ENCODE data around the gene MTFP1. TPM values are rescaled to one million over a fixed set of nuclear protein-coding genes. Genes with fewer than 3 reads are reported as not detected.

MTFP1 gene
- total and polyA plus RNA-seq, 2 of the 4 experiments (the other 2 are of a cell fraction) = 7.3 to 7.7 TPM

DNA sequence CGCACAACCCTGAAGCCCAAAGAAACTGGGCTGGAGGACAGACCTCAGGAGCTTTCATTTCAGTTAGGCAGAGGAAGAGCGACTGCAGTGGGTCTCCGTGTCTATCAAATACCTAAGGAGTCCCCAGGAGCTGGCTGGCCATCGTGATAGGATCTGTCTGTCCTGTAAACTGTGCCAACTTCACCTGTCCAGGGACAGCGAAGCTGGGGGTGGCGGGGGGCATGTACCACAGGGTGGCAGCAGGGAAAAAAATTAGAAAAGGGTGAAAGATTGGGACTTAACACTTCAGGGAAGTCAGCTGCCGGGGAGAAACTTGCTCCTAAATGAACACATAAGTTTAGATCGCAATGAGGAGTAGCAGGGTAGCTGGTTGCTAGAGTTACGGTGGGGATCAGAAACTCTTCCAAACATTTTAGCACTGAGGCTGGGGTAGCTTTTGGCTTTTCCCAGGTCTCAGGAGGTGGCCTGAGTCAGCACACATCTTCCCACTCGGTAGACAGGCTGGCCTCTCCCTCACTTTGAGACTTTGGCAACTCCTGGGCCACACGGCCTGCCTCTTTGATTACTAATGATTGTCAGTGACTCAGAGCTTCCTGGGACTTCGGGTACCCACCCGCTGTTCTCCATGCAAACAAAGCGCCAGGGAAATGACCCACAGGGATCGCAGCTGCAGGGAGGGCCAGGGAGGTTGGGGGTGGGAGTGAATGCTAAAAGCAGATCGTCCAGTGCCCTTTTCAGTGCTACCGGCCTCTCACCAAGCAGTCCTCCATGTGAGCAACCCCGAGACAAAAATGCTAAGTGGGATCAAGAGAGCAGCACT is 2.9 kb upstream of the MTFP1 start:
- peak overlapping the region; percentile 94 for H2AK5ac ChIP-seq (ENCODE audit: low read depth, low read length)
- H2AK9ac ChIP-seq (replicated peaks; ENCODE audit: low read depth, low read length, poor library complexity) = peak overlapping the region; percentile 100
- ATAC-seq (ENCODE audit: low read depth) (peak; percentile 13), DNase-seq (peak; percentile 95)
- no peaks in the 10 kb centered on the region for H3K9me3 ChIP-seq (ENCODE audit: control insufficient read depth, insufficient read depth, low read length)
- in situ Hi-C loops (cut with MboI; ENCODE audit: low sequenced_read_pairs) (no loop called here), dilution Hi-C loops (cut with HindIII; ENCODE audit: low sequenced_read_pairs, unreplicated experiment) (no loop called here), intact Hi-C loops (cut with micrococcal nuclease) (loop anchor here (2.0 kb wide), 1 partner anchor 36 kb away; the partner anchor contains the start of gene RNF215)
- peak overlapping the region; percentile 96 for H4K91ac ChIP-seq (ENCODE audit: insufficient read depth, low read depth, low read length)
- 25% methylated on average over 7 of the region's 18 CpGs; no CpG with 5 or more reads in 1 of the 2 experiments for WGBS, 2 experiments (ENCODE audit: extremely low coverage in 2 of 2, insufficient read length in 1 of 2)
- H3K56ac ChIP-seq (ENCODE audit: extremely low read depth, insufficient read depth, low read length) = peak overlapping the region; percentile 99
- peak overlapping the region; percentile 90 to 98 for H4K8ac ChIP-seq (ENCODE audit: low read depth in 2 of 2, low read length in 2 of 2)
- peak overlapping the region; percentile 86 for H3K9ac ChIP-seq (ENCODE audit: low read depth, low read length)
- ChIA-PET POLR2A (ENCODE audit: unreplicated experiment) (interaction anchor here (0.7 to 1.3 kb wide), 2 partner anchors 17 to 197 kb away, joined by 3 to 4 read pairs; no protein-coding TSS in a partner anchor), CTCF (interaction anchor here (1.0 to 1.5 kb wide), 2 partner anchors 10 to 62 kb away, joined by 3 to 9 read pairs; no protein-coding TSS in a partner anchor)
- H3K27me3 ChIP-seq (ENCODE audit: control insufficient read depth, insufficient read depth, low read length) = no peaks in the 10 kb centered on the region
- peak overlapping the region; percentile 96 for H2AFZ ChIP-seq (replicated peaks; ENCODE audit: low read length, poor library complexity)
- peaks cover 17% of the 10 kb centered on the region for H3K9me1 ChIP-seq (ENCODE audit: insufficient read depth, low read length)
- no TSS peak for BruUV-seq (replicated peaks)
- H3K14ac ChIP-seq (replicated peaks; ENCODE audit: low read depth, low read length) = peak overlapping the region; percentile 96
- H3K4me1 ChIP-seq (ENCODE audit: control insufficient read depth, insufficient read depth, low read length) = peaks cover 24% of the 10 kb centered on the region
- peak overlapping the region; percentile 89 for H2BK120ac ChIP-seq (ENCODE audit: low read depth, low read length)
- peak overlapping the region; percentile 77 for H4K5ac ChIP-seq (ENCODE audit: low read depth, low read length)
- H2BK20ac ChIP-seq (ENCODE audit: low read depth, low read length) = peak overlapping the region; percentile 78
- peak overlapping the region; percentile 96 for H3K23ac ChIP-seq (ENCODE audit: low read depth, low read length)
- H3K4me2 ChIP-seq (ENCODE audit: low read depth, low read length) = peak overlapping the region; percentile 63
- no peaks in the 10 kb centered on the region for H4K20me1 ChIP-seq (ENCODE audit: insufficient read depth, low read length)
- H3K4ac ChIP-seq (ENCODE audit: low read depth, low read length) = peak overlapping the region; percentile 96
- H3K18ac ChIP-seq (ENCODE audit: low read depth, low read length) = peak overlapping the region; percentile 55
- peak overlapping the region; percentile 92 for H3K27ac ChIP-seq (ENCODE audit: insufficient read depth, low read length)
- H2BK5ac ChIP-seq (ENCODE audit: low read depth, low read length, poor library complexity, severe bottlenecking) = peak overlapping the region; percentile 95
- peaks cover 9% of the 10 kb centered on the region for H3K36me3 ChIP-seq (ENCODE audit: control insufficient read depth, insufficient read depth, low read length)
- H2BK15ac ChIP-seq (ENCODE audit: low read depth, low read length) = peak overlapping the region; percentile 93; the same call in 2 of the 3 replicates
- peaks cover 17 to 51% of the 10 kb centered on the region in 2 experiments; a peak in 3 of 4 replicates for H3K79me1 ChIP-seq (ENCODE audit: low read depth in 1 of 2, low read length in 2 of 2)
- peak overlapping the region; percentile 48 for H3K4me3 ChIP-seq (ENCODE audit: insufficient read depth, low read depth, low read length)
- TF ChIP-seq CEBPB (IDR thresholded peaks at IDR 0.05; ENCODE audit: low read depth, low read length) (peak; percentile 78), RFX5 (IDR thresholded peaks at IDR 0.05; ENCODE audit: low read depth, low read length) (no peak), FOS (IDR thresholded peaks at IDR 0.05; ENCODE audit: low read depth, low read length) (peak; percentile 95), NFE2L2 (IDR thresholded peaks at IDR 0.05; ENCODE audit: low read depth, low read length) (0 out of 2 replicates have a peak, but pooled peaks have one; percentile 48), RAD21 (IDR thresholded peaks at IDR 0.05; ENCODE audit: low read length) (no peak), POLR2A (IDR thresholded peaks at IDR 0.05; ENCODE audit: low read depth, low read length) (peak; percentile 20), BHLHE40 (IDR thresholded peaks at IDR 0.05; ENCODE audit: low read depth, low read length) (peak; percentile 40), ELK1 (IDR thresholded peaks at IDR 0.05; ENCODE audit: borderline replicate concordance, low read depth, low read length) (no peak), MAZ (IDR thresholded peaks at IDR 0.05; ENCODE audit: borderline replicate concordance, low read depth, low read length) (no peak), CHD1 (IDR thresholded peaks at IDR 0.05; ENCODE audit: low read depth, low read length) (0 out of 2 replicates have a peak, but pooled peaks have one; percentile 12), MAFK (IDR thresholded peaks at IDR 0.05; ENCODE audit: low read depth, low read length) (peak; percentile 77), RCOR1 (IDR thresholded peaks at IDR 0.05; ENCODE audit: insufficient replicate concordance, low read length) (no peak), MXI1 (IDR thresholded peaks at IDR 0.05; ENCODE audit: borderline replicate concordance, low read depth, low read length) (no peak)
- TF ChIP-seq, protein P1, sequence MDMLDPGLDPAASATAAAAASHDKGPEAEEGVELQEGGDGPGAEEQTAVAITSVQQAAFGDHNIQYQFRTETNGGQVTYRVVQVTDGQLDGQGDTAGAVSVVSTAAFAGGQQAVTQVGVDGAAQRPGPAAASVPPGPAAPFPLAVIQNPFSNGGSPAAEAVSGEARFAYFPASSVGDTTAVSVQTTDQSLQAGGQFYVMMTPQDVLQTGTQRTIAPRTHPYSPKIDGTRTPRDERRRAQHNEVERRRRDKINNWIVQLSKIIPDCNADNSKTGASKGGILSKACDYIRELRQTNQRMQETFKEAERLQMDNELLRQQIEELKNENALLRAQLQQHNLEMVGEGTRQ (IDR thresholded peaks at IDR 0.05; ENCODE audit: low read depth, low read length) = no peak
